GM23248 (cell line): ENCODE data around the gene SLC46A2. TPM values are rescaled to one million over a fixed set of nuclear protein-coding genes. Genes with fewer than 3 reads are reported as not detected.

ENCODE experiments used
- DNase-seq: peaks from one replicate; pipeline ENCODE4 v3.0.0-alpha.2; 2015
- H2AFZ ChIP-seq: fragments of 200-600 bp; sonication (generic); 2 replicates; pipeline ENCODE4 v1.6.1; 2016; ENCODE audit warnings: antibody characterized with exemption
- H3F3A ChIP-seq: fragments of 200-600 bp; sonication (generic); 2 replicates; pipeline ENCODE4 v1.6.1; 2016; ENCODE audit warnings: mild to moderate bottlenecking, antibody characterized with exemption, mixed run types; ENCODE audit not compliant: insufficient read depth
- H3K27ac ChIP-seq: fragments of 200-600 bp; sonication (generic); 2 replicates; pipeline ENCODE4 v1.5.1; 2016; ENCODE audit warnings: mild to moderate bottlenecking
- H3K27me3 ChIP-seq: fragments of 200-600 bp; sonication (generic); replicated peaks from 2 replicates; pipeline ENCODE4 v1.6.1; 2016; ENCODE audit warnings: mild to moderate bottlenecking; ENCODE audit not compliant: insufficient read depth
- H3K36me3 ChIP-seq: fragments of 200-600 bp; sonication (generic); 2 replicates; pipeline ENCODE4 v1.6.1; 2016; ENCODE audit warnings: low read depth, mild to moderate bottlenecking
- H3K4me1 ChIP-seq: fragments of 200-600 bp; sonication (generic); 2 replicates; pipeline ENCODE4 v1.6.1; 2016; ENCODE audit warnings: mild to moderate bottlenecking; ENCODE audit not compliant: insufficient read depth
- H3K4me2 ChIP-seq: fragments of 200-600 bp; sonication (generic); one replicate; pipeline ENCODE4 v1.6.1; 2016; ENCODE audit warnings: mild to moderate bottlenecking; ENCODE audit not compliant: unreplicated experiment
- H3K4me3 ChIP-seq: fragments of 200-600 bp; sonication (generic); 2 replicates; pipeline ENCODE4 v1.5.1; 2016; ENCODE audit warnings: mild to moderate bottlenecking
- H3K79me2 ChIP-seq: fragments of 200-600 bp; sonication (generic); 2 replicates; pipeline ENCODE4 v1.6.1; 2016; ENCODE audit warnings: mild to moderate bottlenecking; ENCODE audit not compliant: insufficient read depth
- H3K9ac ChIP-seq: fragments of 200-600 bp; sonication (generic); 2 replicates; pipeline ENCODE4 v1.6.1; 2016; ENCODE audit warnings: mild to moderate bottlenecking
- H3K9me2 ChIP-seq: fragments of 200-600 bp; sonication (generic); 2 replicates; pipeline ENCODE4 v1.6.1; 2016; ENCODE audit warnings: mixed run types, mild to moderate bottlenecking, moderate library complexity; ENCODE audit not compliant: insufficient read depth
- H3K9me3 ChIP-seq: fragments of 200-600 bp; sonication (generic); one replicate; pipeline ENCODE4 v1.6.1; 2017; ENCODE audit warnings: low read depth
- H4K20me1 ChIP-seq: fragments of 200-600 bp; sonication (generic); 2 replicates; pipeline ENCODE4 v1.6.0; 2016; ENCODE audit not compliant: insufficient read depth
- EZH2 ChIP-seq: fragments of 200-600 bp; sonication (generic); IDR thresholded peaks from 2 replicates; pipeline ENCODE4 v1.6.1; 2018; ENCODE audit warnings: antibody characterized with exemption, mild to moderate bottlenecking; ENCODE audit not compliant: insufficient read depth, poor library complexity, severe bottlenecking
- EZH2phosphoT487 ChIP-seq: fragments of 200-600 bp; sonication (generic); IDR thresholded peaks from 2 replicates; pipeline ENCODE4 v1.6.1; 2018; ENCODE audit warnings: antibody characterized with exemption, moderate library complexity, mild to moderate bottlenecking, low read depth; ENCODE audit not compliant: insufficient read depth
- WGBS, 2 experiments: methylation state at CpG; one replicate each; pipeline ENCODE4 v1.1.6; 2015 to 2017; ENCODE audit warnings: low lambda C conversion rate in 2 of 2, low coverage in 1 of 2; ENCODE audit errors: missing lambda C conversion rate in 2 of 2; 5-methylcytosine and 5-hydroxymethylcytosine counted together
- in situ Hi-C: fragments of 300-500 bp; cut with MboI; formaldehyde crosslinking; loops from 2 replicates; pipeline ENCODE4 v1.15.0; 2020
- polyA plus RNA-seq: library from polyadenylated mRNA; unstranded; fragments of >200 nt; fragmentation: Nextera tagmentation; extraction: Ambion mirVana; gene quantifications from 2 replicates; pipeline ENCODE4 v1.2.1, GENCODE V29; 2016
- total RNA-seq: library from RNA; depleted of rRNA; stranded (reverse); fragments of >200 nt; shearing (Covaris generic); gene quantifications from 2 replicates; pipeline ENCODE4 v1.2.3, GENCODE V29; 2014; rRNA removed

The SLC46A2 gene
- total and polyA plus RNA-seq, 2 experiments from 2014 or later = not detected

DNA sequence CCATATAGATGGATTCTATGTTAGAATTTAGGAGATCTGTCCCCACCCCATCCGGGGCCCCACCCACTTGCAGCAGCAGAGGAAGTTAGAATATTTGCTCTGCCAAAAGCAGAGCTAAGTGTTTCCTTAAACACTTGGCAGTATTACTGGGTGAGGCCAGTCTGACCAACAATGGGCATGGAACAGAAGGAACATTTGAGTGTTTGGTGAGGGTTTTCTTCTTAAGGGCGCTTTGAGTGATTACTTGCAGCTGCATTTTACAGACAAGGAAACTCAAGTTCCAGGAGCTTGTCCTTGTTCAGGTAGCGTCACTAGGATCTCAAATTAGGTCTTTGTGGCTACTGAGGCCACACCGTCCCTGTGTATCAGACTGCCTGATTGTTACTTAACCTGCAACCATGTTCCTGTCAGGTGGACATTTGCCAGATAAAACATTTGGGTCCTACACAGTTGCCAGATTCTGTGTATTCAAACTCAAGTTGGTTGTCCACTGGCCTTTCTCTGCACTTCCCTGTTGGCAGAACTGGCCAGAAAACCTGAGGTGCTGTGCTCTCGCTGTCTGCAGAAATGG lies 59.3 kb downstream of the SLC46A2 start:
- 0 out of 2 replicates have a peak, but pooled peaks cover 7% of the 10 kb centered on the region for H3K36me3 ChIP-seq
- no peak overlapping the region for H3K9ac ChIP-seq
- DNase-seq = peak; percentile 13
- H3F3A ChIP-seq = no peaks in the 10 kb centered on the region
- no peaks in the 10 kb centered on the region for H3K9me2 ChIP-seq
- H3K79me2 ChIP-seq = peaks cover 34% of the 10 kb centered on the region
- no peak overlapping the region for H3K27ac ChIP-seq
- no peaks in the 10 kb centered on the region for H3K27me3 ChIP-seq
- WGBS, 2 experiments = 88 to 92% methylated on average over 4 to 5 of the region's 5 CpGs
- no peak overlapping the region for H3K4me3 ChIP-seq
- no peaks in the 10 kb centered on the region for H4K20me1 ChIP-seq
- H3K4me2 ChIP-seq = no peak overlapping the region
- H2AFZ ChIP-seq = no peak overlapping the region
- TF ChIP-seq EZH2 (no peak), EZH2phosphoT487 (no peak)
- no peaks in the 10 kb centered on the region for H3K9me3 ChIP-seq
- H3K4me1 ChIP-seq = no peaks in the 10 kb centered on the region
- in situ Hi-C loops = no loop called here

Other genes with a start within 250 kb of the SLC46A2 start
- 18.5 and 22.9 TPM in 2 replicates for gene INIP, start 172.8 kb downstream of the SLC46A2 start, total RNA-seq
- 29.7 and 33.4 TPM in 2 replicates for gene INIP, start 172.8 kb downstream of the SLC46A2 start, polyA plus RNA-seq
- gene SNX30, start 140.1 kb downstream of the SLC46A2 start, total RNA-seq = 26.7 and 31.2 TPM in 2 replicates
- gene SNX30, start 140.1 kb downstream of the SLC46A2 start, polyA plus RNA-seq = 7.1 and 8.5 TPM in 2 replicates
- 6.2 and 6.6 TPM in 2 replicates for gene ZNF883, start 121.3 kb upstream of the SLC46A2 start, total RNA-seq
- gene ZNF883, start 121.3 kb upstream of the SLC46A2 start, polyA plus RNA-seq = 6.5 and 7.6 TPM in 2 replicates
- 1.7 and 2.9 TPM in 2 replicates for gene ZFP37, start 165.8 kb upstream of the SLC46A2 start, total RNA-seq
- 2.0 and 2.2 TPM in 2 replicates for gene ZFP37, start 165.8 kb upstream of the SLC46A2 start, polyA plus RNA-seq